CMK (cell line): ENCODE results near the gene ZNF774.
"Not testable (repeated sequence)": the region's sequence is repeated elsewhere in the genome, so short reads cannot be mapped to it uniquely, and the experiment has no call there.

Experiments used
- DNase-seq: peaks from one replicate; pipeline ENCODE4 v3.0.0-alpha.2; 2010; ENCODE audit warnings: low read depth

Gene ZNF774

GRCh38 chr15:90352107-90352893 lies at the start of gene ZNF774:
TSS of gene ZNF774 (plus strand) at chr15:90352284. CDS start at chr15:90354661, 2,377 bp downstream.
- peak; percentile 54 for DNase-seq

GRCh38 chr15:90305355-90305754 lies 46.7 kb upstream of the ZNF774 start:
- DNase-seq = not testable (repeated sequence)

- DNase-seq = no peak
Measured at GRCh38 chr15:90305932-90306331, 46.2 kb upstream of the ZNF774 start.

GRCh38 chr15:90306560-90306959 lies 45.5 kb upstream of the ZNF774 start:
- DNase-seq = no peak

- no peak for DNase-seq
Measured at GRCh38 chr15:90307661-90308060, 44.4 kb upstream of the ZNF774 start.

- DNase-seq = no peak
Measured at GRCh38 chr15:90309020-90309419, 43.1 kb upstream of the ZNF774 start.

GRCh38 chr15:90315278-90315982 lies 36.7 kb upstream of the ZNF774 start:
- DNase-seq = no peak

- no peak for DNase-seq
Measured at GRCh38 chr15:90316139-90316538, 35.9 kb upstream of the ZNF774 start.

GRCh38 chr15:90318591-90318990 lies 33.5 kb upstream of the ZNF774 start:
- DNase-seq = no peak

- DNase-seq = peak; percentile 70
Measured at GRCh38 chr15:90320062-90320884, 31.8 kb upstream of the ZNF774 start.

GRCh38 chr15:90320885-90321278 lies 31.2 kb upstream of the ZNF774 start:
- no peak for DNase-seq

GRCh38 chr15:90322538-90322937 lies 29.5 kb upstream of the ZNF774 start:
- no peak for DNase-seq

- DNase-seq = no peak
Measured at GRCh38 chr15:90325726-90326125, 26.4 kb upstream of the ZNF774 start.

GRCh38 chr15:90326441-90326840 lies 25.6 kb upstream of the ZNF774 start:
- no peak for DNase-seq

- DNase-seq = no peak
Measured at GRCh38 chr15:90327311-90327710, 24.8 kb upstream of the ZNF774 start.

GRCh38 chr15:90334304-90334731 lies 17.8 kb upstream of the ZNF774 start:
- DNase-seq = no peak

- DNase-seq = peak; percentile 35
Measured at GRCh38 chr15:90336705-90337141, 15.4 kb upstream of the ZNF774 start.

- no peak for DNase-seq
Measured at GRCh38 chr15:90337256-90337655, 14.8 kb upstream of the ZNF774 start.

GRCh38 chr15:90338532-90338931 lies 13.6 kb upstream of the ZNF774 start:
- no peak for DNase-seq

GRCh38 chr15:90340345-90340744 lies 11.7 kb upstream of the ZNF774 start:
- no peak for DNase-seq

GRCh38 chr15:90343302-90343790 lies 8.7 kb upstream of the ZNF774 start:
- no peak for DNase-seq

GRCh38 chr15:90344662-90345061 lies 7.4 kb upstream of the ZNF774 start:
- DNase-seq = no peak
